NB4 (cell line): ENCODE data around the gene TMEM69.

Experiments used
- POLR2A ChIP-seq: IDR thresholded peaks from 2 replicates; pipeline ENCODE4 v1.6.1; 2011; ENCODE audit warnings: mild to moderate bottlenecking; ENCODE audit not compliant: insufficient read length; ENCODE audit errors: extremely low read depth
- TF ChIP-seq, protein P1 (sequence below): IDR thresholded peaks from one replicate; pipeline ENCODE4 v1.5.1; 2012; ENCODE audit warnings: low read depth, low read length

GRCh38 chr1:45716700-45717099 is 28.7 kb downstream of the TMEM69 start:
- TF ChIP-seq, protein P1, sequence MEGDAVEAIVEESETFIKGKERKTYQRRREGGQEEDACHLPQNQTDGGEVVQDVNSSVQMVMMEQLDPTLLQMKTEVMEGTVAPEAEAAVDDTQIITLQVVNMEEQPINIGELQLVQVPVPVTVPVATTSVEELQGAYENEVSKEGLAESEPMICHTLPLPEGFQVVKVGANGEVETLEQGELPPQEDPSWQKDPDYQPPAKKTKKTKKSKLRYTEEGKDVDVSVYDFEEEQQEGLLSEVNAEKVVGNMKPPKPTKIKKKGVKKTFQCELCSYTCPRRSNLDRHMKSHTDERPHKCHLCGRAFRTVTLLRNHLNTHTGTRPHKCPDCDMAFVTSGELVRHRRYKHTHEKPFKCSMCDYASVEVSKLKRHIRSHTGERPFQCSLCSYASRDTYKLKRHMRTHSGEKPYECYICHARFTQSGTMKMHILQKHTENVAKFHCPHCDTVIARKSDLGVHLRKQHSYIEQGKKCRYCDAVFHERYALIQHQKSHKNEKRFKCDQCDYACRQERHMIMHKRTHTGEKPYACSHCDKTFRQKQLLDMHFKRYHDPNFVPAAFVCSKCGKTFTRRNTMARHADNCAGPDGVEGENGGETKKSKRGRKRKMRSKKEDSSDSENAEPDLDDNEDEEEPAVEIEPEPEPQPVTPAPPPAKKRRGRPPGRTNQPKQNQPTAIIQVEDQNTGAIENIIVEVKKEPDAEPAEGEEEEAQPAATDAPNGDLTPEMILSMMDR = no peak
- TF ChIP-seq POLR2A = no peak
